ENCODE data around the gene GTF3C6. TPM values are rescaled to one million over a fixed set of nuclear protein-coding genes. Genes with fewer than 3 reads are reported as not detected.
A peak's percentile ranks its signal among the peaks of the same experiment; 100 is the strongest.

GTF3C6 gene
- total RNA-seq, 1 experiment from 2014 or later = 96.8 TPM

- Mint-ChIP-seq H3K27ac (ENCODE audit: low read depth, unreplicated experiment) (no peak overlapping the region), H3K4me3 (ENCODE audit: unreplicated experiment) (peak overlapping the region; percentile 29), H3K27me3 (ENCODE audit: insufficient read depth, unreplicated experiment) (no peaks in the 10 kb centered on the region), H3K9me3 (ENCODE audit: unreplicated experiment) (no peaks in the 10 kb centered on the region), H3K4me1 (ENCODE audit: insufficient read depth, unreplicated experiment) (peaks cover 10% of the 10 kb centered on the region), H3K36me3 (ENCODE audit: insufficient read depth, unreplicated experiment) (peaks cover 13% of the 10 kb centered on the region)
- ChIA-PET CTCF (interaction anchor here (0.6 kb wide), 1 partner anchor 21 kb away, joined by 3 read pairs; the partner anchor contains the start of gene GTF3C6), POLR2A (interaction anchor here (0.8 kb wide), 1 partner anchor 21 kb away, joined by 3 read pairs; the partner anchor contains the start of gene GTF3C6)
- BruUV-seq (replicated peaks) = no TSS peak
- intact Hi-C loops (cut with micrococcal nuclease) = no loop called here
- DNase-seq (ENCODE audit: unreplicated experiment) = no peak
- TF ChIP-seq CTCF (IDR thresholded peaks at IDR 0.05; ENCODE audit: unreplicated experiment) = no peak
Measured at GRCh38 chr6:110979565-110980101, 21.1 kb downstream of the GTF3C6 start.

DNA sequence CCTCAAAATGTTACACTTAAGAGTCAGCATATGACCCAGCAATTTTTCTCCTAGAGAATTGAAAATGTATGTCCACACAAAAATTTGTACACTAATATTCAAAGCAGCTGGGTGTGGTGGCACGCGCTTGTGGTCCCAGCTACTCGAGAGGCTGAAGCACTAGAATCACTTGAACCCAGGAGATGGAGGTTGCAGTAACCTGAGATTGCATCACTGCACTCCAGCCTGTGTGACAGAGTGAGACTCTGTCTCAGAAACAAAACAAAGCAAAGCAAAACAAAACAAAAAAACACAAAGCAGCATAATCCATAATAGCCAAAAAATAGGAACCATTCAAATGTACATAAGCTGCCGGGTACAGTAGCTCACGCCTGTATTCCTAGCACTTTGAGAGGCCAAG, 21.7 kb downstream of the GTF3C6 start:
- H3K4me1 Mint-ChIP-seq (ENCODE audit: insufficient read depth, unreplicated experiment) = peaks cover 10% of the 10 kb centered on the region
- TF ChIP-seq CTCF (IDR thresholded peaks at IDR 0.05; ENCODE audit: unreplicated experiment) = no peak
- no peak for DNase-seq (ENCODE audit: unreplicated experiment)
- ChIA-PET POLR2A (interaction anchor here (0.8 kb wide), 1 partner anchor 22 kb away, joined by 3 read pairs; the partner anchor contains the start of gene GTF3C6), CTCF (no interaction called here)
- H3K9me3 Mint-ChIP-seq (ENCODE audit: unreplicated experiment) = no peaks in the 10 kb centered on the region
- BruUV-seq (replicated peaks) = no TSS peak
- intact Hi-C loops (cut with micrococcal nuclease) = no loop called here
- peak overlapping the region; percentile 99 for H3K4me3 Mint-ChIP-seq (ENCODE audit: unreplicated experiment)
- no peak overlapping the region for H3K27ac Mint-ChIP-seq (ENCODE audit: low read depth, unreplicated experiment)
- H3K27me3 Mint-ChIP-seq (ENCODE audit: insufficient read depth, unreplicated experiment) = no peaks in the 10 kb centered on the region
- peaks cover 19% of the 10 kb centered on the region for H3K36me3 Mint-ChIP-seq (ENCODE audit: insufficient read depth, unreplicated experiment)

- CTCF ChIA-PET = no interaction called here
- H3K27me3 Mint-ChIP-seq (ENCODE audit: insufficient read depth, unreplicated experiment) = no peaks in the 10 kb centered on the region
- no peak for DNase-seq (ENCODE audit: unreplicated experiment)
- no peak for TF ChIP-seq CTCF (IDR thresholded peaks at IDR 0.05; ENCODE audit: unreplicated experiment)
- peak overlapping the region; percentile 100 for H3K27ac Mint-ChIP-seq (ENCODE audit: low read depth, unreplicated experiment)
- intact Hi-C loops (cut with micrococcal nuclease) = no loop called here
- BruUV-seq (replicated peaks) = no TSS peak
- POLR2A ChIA-PET = no interaction called here
- no peaks in the 10 kb centered on the region for H3K9me3 Mint-ChIP-seq (ENCODE audit: unreplicated experiment)
- H3K36me3 Mint-ChIP-seq (ENCODE audit: insufficient read depth, unreplicated experiment) = peaks cover 24% of the 10 kb centered on the region
- peaks cover 10% of the 10 kb centered on the region for H3K4me1 Mint-ChIP-seq (ENCODE audit: insufficient read depth, unreplicated experiment)
- peak overlapping the region; percentile 99 for H3K4me3 Mint-ChIP-seq (ENCODE audit: unreplicated experiment)
Measured at GRCh38 chr6:110980648-110981047, 22.1 kb downstream of the GTF3C6 start.

- Mint-ChIP-seq H3K27ac (ENCODE audit: low read depth, unreplicated experiment) (peak overlapping the region; percentile 100), H3K36me3 (ENCODE audit: insufficient read depth, unreplicated experiment) (peaks cover 29% of the 10 kb centered on the region), H3K27me3 (ENCODE audit: insufficient read depth, unreplicated experiment) (no peaks in the 10 kb centered on the region), H3K9me3 (ENCODE audit: unreplicated experiment) (no peaks in the 10 kb centered on the region), H3K4me1 (ENCODE audit: insufficient read depth, unreplicated experiment) (peaks cover 16% of the 10 kb centered on the region), H3K4me3 (ENCODE audit: unreplicated experiment) (peak overlapping the region; percentile 99)
- intact Hi-C loops (cut with micrococcal nuclease) = no loop called here
- CTCF ChIA-PET = interaction anchor here (1.1 kb wide), 1 partner anchor 17 kb away, joined by 3 read pairs; no protein-coding TSS in a partner anchor
- DNase-seq (ENCODE audit: unreplicated experiment) = no peak
- BruUV-seq (replicated peaks) = TSS peak; percentile 84
- POLR2A ChIA-PET = interaction anchor here (0.5 to 3.7 kb wide), 14 partner anchors 9 to 735 kb away, joined by 3 to 45 read pairs (median 4); partner anchors contain the start of genes AMD1, CDK19 and GTF3C6
- no peak for TF ChIP-seq CTCF (IDR thresholded peaks at IDR 0.05; ENCODE audit: unreplicated experiment)
Measured at GRCh38 chr6:110981202-110981600, 22.7 kb downstream of the GTF3C6 start.
